Suprapubic skin (tissue), 4 donors: ENCODE results near the gene TMOD1.

Source experiments
- POLR2A ChIP-seq, 2 donors: fragments of 450-650 bp; IDR thresholded peaks; one replicate each; pipeline ENCODE4 v1.6.1; 2017; ENCODE audit warnings: antibody characterized with exemption in 2 of 2, mild to moderate bottlenecking in 2 of 2, moderate library complexity in 2 of 2
- POLR2AphosphoS5 ChIP-seq, 3 donors: sonication (generic); formaldehyde crosslinking; IDR thresholded peaks; one replicate each; pipeline ENCODE4 v1.6.1; 2017; ENCODE audit warnings: antibody characterized with exemption in 3 of 3
- TF ChIP-seq, protein P1 (sequence below), 2 donors: fragments of 200-600 bp in 1 of 2; fragments of 450-650 bp in 1 of 2; sonication (generic) in 1 of 2; IDR thresholded peaks; one replicate each; pipeline ENCODE4 v1.5.1; 2016 to 2019; ENCODE audit warnings: antibody characterized with exemption in 2 of 2, mild to moderate bottlenecking in 1 of 2, moderate library complexity in 1 of 2

DNA sequence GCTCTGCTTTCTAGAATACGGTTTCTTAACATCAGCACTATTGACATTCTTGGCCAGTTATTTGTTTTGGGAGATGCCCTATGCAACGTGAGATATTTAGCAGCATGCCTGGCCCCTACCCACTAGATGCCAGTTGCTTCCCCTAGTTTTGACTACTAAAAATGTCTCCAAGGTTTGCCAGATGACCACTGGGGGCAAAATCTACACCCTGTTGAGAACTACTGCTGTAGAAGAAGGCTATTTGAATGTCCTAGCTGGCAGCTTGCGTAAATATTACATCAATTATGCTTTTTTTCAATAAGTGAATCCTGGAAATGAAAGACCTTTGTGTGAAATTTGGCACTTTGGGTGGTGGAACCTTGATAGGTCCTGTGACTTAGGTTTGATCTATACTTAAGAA is 137.2 kb downstream of the TMOD1 start:
- TF ChIP-seq POLR2A (IDR thresholded peaks at IDR 0.05) (no peak), POLR2AphosphoS5 (IDR thresholded peaks at IDR 0.05) (no peak)
- TF ChIP-seq, protein P1, sequence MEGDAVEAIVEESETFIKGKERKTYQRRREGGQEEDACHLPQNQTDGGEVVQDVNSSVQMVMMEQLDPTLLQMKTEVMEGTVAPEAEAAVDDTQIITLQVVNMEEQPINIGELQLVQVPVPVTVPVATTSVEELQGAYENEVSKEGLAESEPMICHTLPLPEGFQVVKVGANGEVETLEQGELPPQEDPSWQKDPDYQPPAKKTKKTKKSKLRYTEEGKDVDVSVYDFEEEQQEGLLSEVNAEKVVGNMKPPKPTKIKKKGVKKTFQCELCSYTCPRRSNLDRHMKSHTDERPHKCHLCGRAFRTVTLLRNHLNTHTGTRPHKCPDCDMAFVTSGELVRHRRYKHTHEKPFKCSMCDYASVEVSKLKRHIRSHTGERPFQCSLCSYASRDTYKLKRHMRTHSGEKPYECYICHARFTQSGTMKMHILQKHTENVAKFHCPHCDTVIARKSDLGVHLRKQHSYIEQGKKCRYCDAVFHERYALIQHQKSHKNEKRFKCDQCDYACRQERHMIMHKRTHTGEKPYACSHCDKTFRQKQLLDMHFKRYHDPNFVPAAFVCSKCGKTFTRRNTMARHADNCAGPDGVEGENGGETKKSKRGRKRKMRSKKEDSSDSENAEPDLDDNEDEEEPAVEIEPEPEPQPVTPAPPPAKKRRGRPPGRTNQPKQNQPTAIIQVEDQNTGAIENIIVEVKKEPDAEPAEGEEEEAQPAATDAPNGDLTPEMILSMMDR (IDR thresholded peaks at IDR 0.05), result no peak
